GM12878 (cell line): ENCODE measurements around the gene SLFN13. TPM values are rescaled to one million over a fixed set of nuclear protein-coding genes. Genes with fewer than 3 reads are reported as not detected.

Experiments used
- ATAC-seq: fragments of 200-7000 bp; cut with Tn5 transposase; 3 replicates; pipeline ENCODE4 v1.9.1; 2020; ENCODE audit warnings: mild to moderate bottlenecking, moderate library complexity
- BruUV-seq: library from RNA; stranded (reverse); fragments of 400-500 nt; replicated peaks from 2 replicates; lab custom pipeline; 2021; lab: Mats Ljungman, UMichigan
- CTCF ChIA-PET: fragments of 300-600 bp; sonication (Branson Sonifier 250); formaldehyde crosslinking; extraction: SDS; loops from one replicate; lab custom pipeline; 2021; ENCODE audit warnings: inconsistent platforms; lab: Yijun Ruan, JAX
- POLR2A ChIA-PET: fragments of 350-600 bp; formaldehyde crosslinking; extraction: SDS; loops from one replicate; lab custom pipeline; 2021; ENCODE audit warnings: inconsistent platforms; lab: Charles Lee
- RAD21 ChIA-PET: fragments of 300-600 bp; sonication (Branson Sonifier 250); formaldehyde crosslinking; loops from one replicate; lab custom pipeline; 2023; ENCODE audit warnings: antibody characterized with exemption; ENCODE audit not compliant: unreplicated experiment; lab: Charles Lee
- SMC1A ChIA-PET: fragments of 300-600 bp; sonication (Branson Sonifier 250); formaldehyde crosslinking; loops from one replicate; lab custom pipeline; 2023; ENCODE audit not compliant: unreplicated experiment, uncharacterized antibody; lab: Charles Lee
- DNase-seq: peaks from one replicate; pipeline ENCODE4 v3.0.0-alpha.2; 2011; ENCODE audit warnings: low read depth, low spot score
- FAIRE-seq: peaks from 3 replicates; lab custom pipeline; 2011; peaks lifted over from hg19 to GRCh38; lab: Jason Lieb, UNC
- H2AFZ ChIP-seq: 2 replicates; pipeline ENCODE4 v1.6.0; 2011; ENCODE audit warnings: low read depth, low read length, control low read depth; ENCODE audit not compliant: control insufficient read depth
- H3K27ac ChIP-seq: 2 replicates; pipeline ENCODE4 v1.5.1; 2011; ENCODE audit warnings: control low read depth; ENCODE audit not compliant: control insufficient read depth, insufficient read depth
- H3K27me3 ChIP-seq, 2 experiments: replicated peaks in 1 of 2; 2 replicates each; pipeline versions ENCODE4 v1.6.0 to v1.6.1; 2011; ENCODE audit warnings: low read length in 1 of 2; ENCODE audit not compliant: control insufficient read depth in 2 of 2, insufficient read depth in 2 of 2
- H3K36me3 ChIP-seq, 2 experiments: 2 replicates each; pipeline ENCODE4 v1.5.1; 2011; ENCODE audit warnings: low read length in 1 of 2; ENCODE audit not compliant: control insufficient read depth in 2 of 2, insufficient read depth in 2 of 2
- H3K4me1 ChIP-seq: 2 replicates; pipeline ENCODE4 v1.6.1; 2011; ENCODE audit warnings: mild to moderate bottlenecking, low read length, moderate library complexity, mixed read lengths; ENCODE audit not compliant: control insufficient read depth, insufficient read depth
- H3K4me2 ChIP-seq: 2 replicates; pipeline ENCODE4 v1.6.0; 2011; ENCODE audit warnings: control low read depth; ENCODE audit not compliant: control insufficient read depth, insufficient read depth
- H3K4me3 ChIP-seq: fragments of 200-600 bp; sonication (generic); 2 replicates; pipeline ENCODE4 v1.5.1; 2016
- H3K79me2 ChIP-seq: 2 replicates; pipeline ENCODE4 v1.6.0; 2011; ENCODE audit warnings: low read length; ENCODE audit not compliant: control insufficient read depth, insufficient read depth
- H3K9ac ChIP-seq: 2 replicates; pipeline ENCODE4 v1.8.0; 2011; ENCODE audit warnings: low read length, control low read depth, mixed read lengths; ENCODE audit not compliant: control insufficient read depth, insufficient read depth
- H3K9me3 ChIP-seq: replicated peaks from 3 replicates; pipeline ENCODE4 v1.5.1; 2011; ENCODE audit warnings: mild to moderate bottlenecking, low read length; ENCODE audit not compliant: control insufficient read depth, insufficient read depth
- H4K20me1 ChIP-seq: 2 replicates; pipeline ENCODE4 v1.6.0; 2011; ENCODE audit not compliant: control insufficient read depth, insufficient read depth
- BCL3 ChIP-seq: IDR thresholded peaks from 2 replicates; pipeline ENCODE4 v1.6.1; 2011; ENCODE audit warnings: borderline replicate concordance, low read depth, mild to moderate bottlenecking, moderate library complexity, low read length; ENCODE audit not compliant: insufficient read depth, poor library complexity, severe bottlenecking
- BHLHE40 ChIP-seq, 2 experiments: fragments of 450-650 bp in 1 of 2; IDR thresholded peaks; 2 replicates each; pipeline ENCODE4 v1.6.1; 2011 to 2017; ENCODE audit warnings: low read depth in 2 of 2, borderline replicate concordance in 1 of 2, improper control_type of control experiment in 1 of 2, low read length in 1 of 2, mild to moderate bottlenecking in 1 of 2
- E2F4 ChIP-seq: IDR thresholded peaks from 2 replicates; pipeline ENCODE4 v1.6.1; 2012; ENCODE audit warnings: low read depth, low read length, improper control_type of control experiment
- EP300 ChIP-seq, 2 experiments: fragments of 150-350 bp in 1 of 2; IDR thresholded peaks; 2 replicates each; pipeline ENCODE4 v1.6.1; 2011 to 2012; ENCODE audit warnings: low read depth in 2 of 2, low read length in 2 of 2, borderline replicate concordance in 1 of 2, improper control_type of control experiment in 1 of 2, inconsistent platforms in 1 of 2; ENCODE audit not compliant: control insufficient read depth in 1 of 2
- HCFC1 ChIP-seq: fragments of 150-350 bp; IDR thresholded peaks from 2 replicates; pipeline ENCODE4 v1.6.1; 2014; ENCODE audit warnings: low read length
- IKZF2 ChIP-seq, 2 experiments: fragments of 450-650 bp; IDR thresholded peaks; 2 replicates each; pipeline ENCODE4 v1.6.1; 2017; ENCODE audit warnings: mild to moderate bottlenecking in 2 of 2, moderate library complexity in 2 of 2
- JUNB ChIP-seq: IDR thresholded peaks from 2 replicates; pipeline ENCODE4 v1.6.1; 2016; ENCODE audit warnings: antibody characterized with exemption, mild to moderate bottlenecking
- NR2C1 ChIP-seq: fragments of 450-650 bp; IDR thresholded peaks from 2 replicates; pipeline ENCODE4 v1.6.1; 2017; ENCODE audit warnings: antibody characterized with exemption, mild to moderate bottlenecking, moderate library complexity
- REST ChIP-seq: IDR thresholded peaks from 2 replicates; pipeline ENCODE4 v1.6.1; 2012; ENCODE audit warnings: mild to moderate bottlenecking, low read depth, low read length
- STAT3 ChIP-seq: IDR thresholded peaks from 2 replicates; pipeline ENCODE4 v1.6.1; 2011; ENCODE audit warnings: low read depth, low read length, improper control_type of control experiment
- WGBS: methylation state at CpG from one replicate; pipeline ENCODE4 v1.1.6; 2016; ENCODE audit warnings: low lambda C conversion rate; ENCODE audit not compliant: insufficient replicate concordance, insufficient coverage; ENCODE audit errors: missing lambda C conversion rate; 5-methylcytosine and 5-hydroxymethylcytosine counted together
- in situ Hi-C: fragments of 300-500 bp; cut with MboI; formaldehyde crosslinking; loops from 9 replicates; pipeline ENCODE4 v1.14.3; 2018; ENCODE audit warnings: mixed read lengths
- intact Hi-C: fragments of 100-400 bp; cut with micrococcal nuclease; formaldehyde crosslinking; loops from one replicate; pipeline ENCODE4 v1.14.2; 2022; ENCODE audit not compliant: unreplicated experiment
- polyA plus RNA-seq, 11 experiments: library from polyadenylated mRNA; depleted of rRNA in 4 of 11; unstranded in 6 of 11; stranded (reverse) in 5 of 11; fragments of >200 nt; fragmentation: Nextera tagmentation in 4 of 11; fragmentation: Illumina TruSeq in 1 of 11; extraction: Ambion mirVana in 4 of 11; extraction: Trizol in 1 of 11; gene quantifications; 1 replicate in 1 of 11; 2 replicates in 10 of 11; pipeline versions ENCODE4 v1.2.1 to v1.2.3, GENCODE V29; 2011 to 2016; ENCODE audit warnings: inconsistent platforms in 2 of 11, missing spikeins in 2 of 11, low read depth in 1 of 11
- total RNA-seq, 4 experiments: library from RNA; depleted of rRNA in 3 of 4; stranded (reverse); fragments of >200 nt in 3 of 4; fragmentation: Illumina TruSeq in 1 of 4; extraction: Trizol in 1 of 4; gene quantifications; 2 replicates each; pipeline versions ENCODE4 v1.2.1 to v1.2.3, GENCODE V29; 2013 to 2021
- TF ChIP-seq, protein P1 (sequence below): fragments of 450-650 bp; IDR thresholded peaks from 2 replicates; pipeline ENCODE4 v1.6.1; 2014; ENCODE audit warnings: mild to moderate bottlenecking

The SLFN13 gene
- total and polyA plus RNA-seq, 10 of the 15 experiments (the other 5 are each of a cell fraction or from before 2014, with no cell fraction given) = 12.4 to 82.4 (median 61.9) TPM

DNA sequence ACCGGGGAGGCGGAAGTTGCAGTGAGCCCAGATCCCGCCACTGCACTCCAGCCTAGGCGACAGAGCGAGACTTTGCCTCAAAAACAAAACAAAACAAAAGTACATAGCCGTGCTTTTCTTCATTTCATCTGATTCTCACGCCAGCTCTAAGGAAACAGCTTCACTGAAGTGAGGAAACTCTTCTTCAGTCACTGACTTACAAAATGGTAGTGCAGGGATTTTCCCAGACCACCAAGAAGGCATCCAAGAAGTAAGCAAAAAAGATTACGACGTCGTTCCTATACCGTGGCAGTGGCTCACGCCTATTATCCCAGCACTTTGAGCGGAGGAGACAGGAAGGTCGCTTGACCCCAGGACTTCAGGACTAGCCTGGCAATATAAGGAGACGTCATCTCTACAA is 40.4 kb upstream of the SLFN13 start:
- CTCF ChIA-PET = interaction anchor here (0.7 to 3.2 kb wide), 4 partner anchors 45 to 320 kb away, joined by 3 to 27 read pairs (median 17); partner anchors contain the start of genes SLFN12L and TAF15

More for the DNA sequence above, 40.4 kb upstream of the SLFN13 start:
- intact Hi-C loops = loop anchor here (2.0 kb wide), 1 partner anchor 40 kb away; the partner anchor contains the start of gene SLFN13
- H3K27ac ChIP-seq = no peak overlapping the region
- H3K4me3 ChIP-seq = no peak overlapping the region
- peaks cover 3% of the 10 kb centered on the region; the same call in 1 of the 3 replicates for H3K9me3 ChIP-seq
- in situ Hi-C loops = no loop called here
- BruUV-seq = no TSS peak
- ChIA-PET POLR2A (interaction anchor here (1.1 to 1.3 kb wide), 2 partner anchors 10 to 46 kb away, joined by 3 to 4 read pairs; no protein-coding TSS in a partner anchor), SMC1A (interaction anchor here (1.0 to 3.6 kb wide), 5 partner anchors 41 to 189 kb away, joined by 3 to 25 read pairs (median 14); partner anchors contain the start of gene SLFN13), RAD21 (interaction anchor here (0.8 to 4.1 kb wide), 6 partner anchors 41 to 176 kb away, joined by 3 to 29 read pairs (median 18); partner anchors contain the start of genes SLFN12L and SLFN13)
- WGBS = 91% methylated on average over 15 of the region's 15 CpGs
- H4K20me1 ChIP-seq = no peaks in the 10 kb centered on the region
- H3K4me1 ChIP-seq = peaks cover 19% of the 10 kb centered on the region
- H2AFZ ChIP-seq = no peak overlapping the region
- H3K27me3 ChIP-seq = no peaks in the 10 kb centered on the region
- H3K79me2 ChIP-seq = no peaks in the 10 kb centered on the region
- ATAC-seq (no peak), FAIRE-seq (no peak), DNase-seq (no peak)
- H3K36me3 ChIP-seq = peaks cover 0 to 5% of the 10 kb centered on the region in 2 experiments; a peak in 1 of 4 replicates
- no peak overlapping the region; the same call in 1 of the 2 replicates for H3K4me2 ChIP-seq
- no peak overlapping the region for H3K9ac ChIP-seq
- TF ChIP-seq E2F4 (no peak), EP300 (IDR thresholded peaks at IDR 0.05; ENCODE audit: borderline replicate concordance in 1 of 2, control insufficient read depth in 1 of 2, low read depth in 2 of 2, low read length in 2 of 2) (no peak), HCFC1 (no peak), BHLHE40 (IDR thresholded peaks at IDR 0.05; ENCODE audit: borderline replicate concordance in 1 of 2, low read depth in 2 of 2, low read length in 1 of 2) (no peak), NR2C1 (no peak), REST (no peak), IKZF2 (IDR thresholded peaks at IDR 0.05) (no peak), STAT3 (no peak), JUNB (no peak), BCL3 (no peak)
- TF ChIP-seq, protein P1, sequence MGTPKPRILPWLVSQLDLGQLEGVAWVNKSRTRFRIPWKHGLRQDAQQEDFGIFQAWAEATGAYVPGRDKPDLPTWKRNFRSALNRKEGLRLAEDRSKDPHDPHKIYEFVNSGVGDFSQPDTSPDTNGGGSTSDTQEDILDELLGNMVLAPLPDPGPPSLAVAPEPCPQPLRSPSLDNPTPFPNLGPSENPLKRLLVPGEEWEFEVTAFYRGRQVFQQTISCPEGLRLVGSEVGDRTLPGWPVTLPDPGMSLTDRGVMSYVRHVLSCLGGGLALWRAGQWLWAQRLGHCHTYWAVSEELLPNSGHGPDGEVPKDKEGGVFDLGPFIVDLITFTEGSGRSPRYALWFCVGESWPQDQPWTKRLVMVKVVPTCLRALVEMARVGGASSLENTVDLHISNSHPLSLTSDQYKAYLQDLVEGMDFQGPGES = no peak
